Tongue (tissue), 2 donors: Measurements from ENCODE around the gene RASSF4. TPM values are rescaled to one million over a fixed set of nuclear protein-coding genes. Genes with fewer than 3 reads are reported as not detected.
A peak's percentile ranks its signal among the peaks of the same experiment; 100 is the strongest.

Source experiments
- DNase-seq: peaks from one replicate; pipeline ENCODE4 v3.0.0-alpha.2; 2015
- total RNA-seq: library from RNA; depleted of rRNA; stranded (reverse); fragments of >200 nt; gene quantifications from one replicate; pipeline ENCODE4 v1.2.3, GENCODE V29; 2014

Gene RASSF4
- total RNA-seq, 1 donor from 2014 or later: 60.9 TPM

GRCh38 chr10:44928462-44928861 lies 31.1 kb upstream of the RASSF4 start:
- DNase-seq: no peak

DNA sequence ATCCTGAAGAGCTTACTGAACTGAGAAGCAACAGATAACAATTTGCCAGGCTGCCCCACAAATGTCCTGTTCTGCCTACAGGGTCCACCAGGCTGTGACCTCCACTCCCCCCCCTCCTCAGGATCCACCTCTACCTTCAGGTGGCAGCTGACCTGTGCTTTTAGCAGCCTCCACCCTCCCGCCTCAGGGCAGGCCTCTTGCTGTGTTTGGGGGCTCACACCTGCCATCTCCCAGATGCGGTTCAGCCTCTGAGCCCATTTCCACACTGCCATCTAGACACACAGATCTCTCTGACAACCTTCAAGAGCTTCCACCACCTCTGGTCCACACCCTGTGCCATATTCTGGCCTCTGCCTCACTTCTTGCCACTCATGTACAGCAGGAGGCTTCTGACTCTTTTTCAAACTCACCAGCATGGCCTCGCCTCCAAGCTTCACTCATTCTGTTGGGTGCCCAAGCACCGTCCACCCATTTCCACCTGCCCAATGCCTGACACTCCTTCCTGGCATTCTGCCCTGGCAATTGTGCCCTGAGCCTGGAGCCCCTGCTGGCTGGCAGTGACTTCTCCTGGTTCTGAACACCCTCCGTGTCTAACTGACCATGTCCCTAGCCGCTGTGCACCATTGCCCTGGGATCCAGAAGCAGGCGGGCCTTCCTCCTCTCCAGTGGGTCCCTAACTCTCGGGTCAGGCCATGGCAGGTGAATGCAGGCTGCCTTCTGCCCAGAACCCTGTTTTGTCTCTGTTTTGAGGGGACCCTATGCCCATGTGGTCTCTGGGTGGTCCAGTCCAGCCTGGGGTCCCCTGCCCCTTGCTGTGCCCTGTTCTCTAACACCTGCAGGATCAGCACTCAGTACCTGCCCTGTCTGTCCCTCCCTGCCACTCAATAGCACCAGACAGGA lies 30.0 kb upstream of the RASSF4 start:
- DNase-seq: no peak

- DNase-seq: no peak
Observed at GRCh38 chr10:44930904-44931620, 28.5 kb upstream of the RASSF4 start.

- DNase-seq: no peak
Observed at GRCh38 chr10:44931621-44932516, 27.7 kb upstream of the RASSF4 start.

DNA sequence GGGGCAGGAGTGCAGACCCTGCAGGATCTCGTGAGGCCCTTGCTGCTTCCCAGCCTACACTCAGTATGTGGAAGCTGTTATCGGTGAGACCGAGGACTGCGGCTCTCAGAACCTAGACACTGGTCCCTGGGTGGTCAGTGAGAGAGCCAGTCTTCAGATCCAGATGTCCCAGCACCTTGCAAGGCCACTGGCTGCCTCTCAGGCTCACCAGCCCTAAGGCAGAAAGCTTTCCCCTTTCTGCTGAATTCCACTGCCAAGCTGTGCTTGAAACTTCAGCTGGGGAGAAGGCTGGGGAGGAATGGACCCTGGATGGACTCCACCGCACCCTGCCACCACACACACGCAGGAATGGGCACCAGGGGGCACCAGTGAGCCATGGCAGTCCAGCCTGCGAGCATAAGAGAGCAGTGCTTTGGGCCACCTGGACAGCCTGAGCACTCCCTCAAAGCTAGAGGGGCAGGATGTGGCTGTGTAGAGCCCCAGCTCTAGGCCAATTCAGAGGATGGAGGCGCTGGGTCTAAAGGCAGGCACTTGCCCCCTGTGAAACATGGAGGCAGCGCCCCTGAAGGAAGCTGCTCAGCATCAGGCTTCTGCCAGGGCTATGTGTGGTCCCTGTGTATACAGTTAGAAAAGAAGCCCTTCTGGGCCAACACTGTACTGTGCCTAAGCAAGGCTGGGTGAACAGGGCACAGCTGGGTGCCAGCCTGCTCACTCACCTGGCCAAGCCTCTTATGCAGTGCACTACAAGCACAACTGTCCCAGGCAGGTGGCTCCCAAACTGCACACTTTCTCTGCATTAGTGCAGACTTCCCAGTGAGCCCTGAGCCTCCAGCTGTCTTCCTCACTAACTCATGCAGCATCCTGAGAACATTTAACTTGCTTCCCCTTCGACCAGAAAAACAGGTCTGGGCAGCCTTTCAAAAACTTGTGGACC lies 26.8 kb upstream of the RASSF4 start:
- peak; percentile 93 for DNase-seq

DNA sequence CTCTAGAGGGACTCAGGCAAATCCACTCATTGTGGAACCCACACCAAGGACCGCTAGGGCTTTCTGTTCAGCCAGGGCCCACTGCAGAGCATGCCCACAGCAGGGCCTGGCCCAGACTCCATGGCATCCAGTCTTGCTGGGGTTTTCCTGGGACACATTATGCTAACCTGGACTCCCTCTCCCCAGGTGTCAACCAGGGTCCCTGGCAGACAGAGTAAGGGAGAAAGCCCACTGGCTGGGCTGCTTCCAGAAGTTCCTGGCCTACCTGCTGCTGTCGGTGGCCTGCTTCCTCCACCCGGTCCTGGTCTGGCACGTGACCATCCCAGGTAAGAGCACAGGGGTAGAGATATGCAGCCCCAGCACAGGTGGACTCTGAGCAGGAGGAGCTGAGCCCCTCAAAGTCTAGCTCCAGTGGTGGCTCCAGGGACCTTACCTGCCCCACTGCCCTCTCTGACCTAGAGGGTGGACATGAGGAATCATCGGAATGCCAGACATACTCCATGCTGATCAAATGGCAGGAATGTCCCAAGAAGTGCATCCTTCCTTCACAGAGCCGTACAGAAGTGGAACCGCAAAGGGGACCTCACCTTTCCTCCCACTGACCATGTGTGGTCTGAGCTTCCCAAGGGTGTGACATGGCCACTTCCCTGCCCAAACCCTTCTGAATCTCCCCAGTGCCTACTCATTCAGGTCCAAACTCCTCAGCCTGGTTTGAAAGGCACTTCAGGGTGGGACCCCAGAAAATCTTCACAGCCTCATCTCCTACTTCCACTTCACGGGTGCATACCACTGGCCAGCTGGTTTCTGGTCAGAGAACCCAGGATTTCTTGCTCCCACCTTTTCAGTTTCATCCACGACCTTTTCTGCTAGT lies 25.9 kb upstream of the RASSF4 start:
- DNase-seq: no peak

- DNase-seq: no peak
Observed at GRCh38 chr10:44934416-44935200, 25.0 kb upstream of the RASSF4 start.

DNA sequence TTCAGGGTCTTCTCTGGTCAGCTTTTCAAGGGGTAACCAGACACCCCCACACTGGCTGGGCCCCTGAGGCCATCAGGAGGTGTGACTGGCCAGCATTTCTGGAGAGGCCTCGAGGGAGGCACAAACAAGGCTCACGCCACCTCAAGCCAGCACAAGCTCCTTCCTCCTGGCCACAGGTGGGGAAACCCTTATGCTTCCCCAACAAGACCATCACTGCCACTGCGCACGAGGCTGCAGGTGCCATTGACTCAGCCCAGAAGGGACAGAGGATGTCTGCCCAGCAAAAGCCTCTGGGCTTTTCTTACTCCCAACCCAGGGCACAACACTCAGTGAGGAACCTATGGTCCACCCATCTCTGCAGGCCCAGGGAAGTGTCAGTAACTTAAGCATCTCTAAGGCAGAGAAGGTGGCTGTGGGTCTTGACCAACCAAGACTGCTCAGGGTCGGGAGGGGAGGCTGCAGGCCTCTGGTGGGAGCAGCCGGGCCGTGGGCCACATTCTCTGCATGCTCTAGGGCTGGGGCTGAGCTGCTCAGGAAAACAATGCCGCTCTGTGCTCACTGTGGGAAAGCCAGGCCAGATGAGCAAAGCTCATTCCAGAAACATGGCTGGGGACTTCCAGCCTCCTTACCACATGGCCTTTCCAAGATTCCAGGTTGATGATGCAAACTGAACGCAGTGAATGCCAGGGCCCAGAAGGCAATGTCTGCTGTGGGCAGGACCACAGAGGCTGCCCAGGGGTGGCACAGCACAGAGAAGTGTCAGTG lies 24.2 kb upstream of the RASSF4 start:
- peak; percentile 89 for DNase-seq

DNA sequence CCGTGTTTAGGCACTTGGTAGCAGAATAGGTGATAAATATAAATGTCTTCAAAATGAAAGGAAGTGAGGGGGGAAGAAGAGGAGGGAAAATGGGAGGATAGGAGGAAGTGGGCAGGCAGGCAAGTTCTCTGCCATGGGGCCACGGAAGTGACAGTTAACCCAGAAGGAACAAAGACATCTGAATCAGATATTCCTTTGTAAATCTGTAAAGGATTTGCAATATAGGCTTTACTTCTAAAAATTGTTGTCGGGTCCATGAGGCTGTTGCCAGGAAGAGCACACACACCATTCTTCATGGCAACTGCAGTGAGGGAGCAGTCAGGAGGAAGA lies 23.7 kb upstream of the RASSF4 start:
- DNase-seq: no peak

GRCh38 chr10:44936314-44936975 lies 23.2 kb upstream of the RASSF4 start:
- no peak for DNase-seq

DNA sequence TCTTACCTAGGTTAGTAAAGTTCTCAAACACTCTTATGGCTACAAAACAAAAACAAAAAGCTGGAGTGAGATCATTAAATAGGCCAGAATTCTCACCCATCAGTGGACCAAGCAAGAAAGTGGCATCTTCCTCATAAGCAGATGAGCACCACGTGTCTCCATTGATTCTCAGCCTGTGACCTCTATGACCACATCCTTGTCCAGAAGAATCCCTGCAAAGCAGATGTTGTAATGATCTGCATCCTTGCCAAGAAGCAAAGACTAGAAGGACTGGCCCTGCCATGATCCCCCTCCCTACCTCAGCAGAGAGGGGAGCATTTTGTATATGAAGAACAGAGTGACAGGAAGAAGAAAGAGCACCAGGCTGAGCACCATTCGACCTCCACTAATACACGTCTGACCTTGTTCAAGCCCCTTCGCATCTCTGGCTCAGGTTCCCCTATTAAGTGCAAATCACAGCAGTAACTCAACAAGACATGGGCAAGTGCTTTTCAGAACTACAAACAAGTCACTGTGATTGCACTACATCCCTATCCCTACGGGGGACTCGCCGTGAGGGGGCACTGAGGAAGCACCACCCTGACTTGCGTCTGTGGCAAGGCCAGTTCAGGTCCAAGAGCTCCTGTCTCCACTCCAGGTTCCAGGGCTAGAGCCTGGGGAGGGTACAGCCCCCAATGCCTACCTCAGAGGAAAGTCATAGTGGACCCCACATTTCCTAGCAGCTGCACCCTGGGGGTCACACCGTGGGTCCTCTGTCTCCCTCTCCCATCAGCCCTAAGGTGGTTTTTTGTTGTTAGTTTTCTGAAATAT lies 22.2 kb upstream of the RASSF4 start:
- no peak for DNase-seq

DNA sequence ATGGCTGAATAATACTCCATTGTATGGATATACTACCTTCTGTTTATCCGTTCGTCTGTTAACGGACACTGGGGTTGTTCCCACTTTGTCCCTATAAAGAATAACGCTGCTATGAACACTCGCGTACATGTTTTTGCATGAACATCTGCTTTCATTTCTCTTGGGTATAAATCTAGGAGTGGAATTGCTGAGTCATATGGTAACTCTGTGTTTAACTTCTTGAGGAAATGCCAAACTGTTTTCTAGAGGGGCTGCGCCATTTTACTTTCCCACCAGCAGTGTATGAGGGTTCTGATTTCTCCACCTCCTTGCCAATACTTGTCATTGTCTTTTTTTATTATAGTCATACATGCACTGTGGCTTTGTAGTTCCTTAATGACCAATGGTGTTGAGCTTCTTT lies 20.6 kb upstream of the RASSF4 start:
- DNase-seq: no peak

- no peak for DNase-seq
Observed at GRCh38 chr10:44939691-44940401, 19.8 kb upstream of the RASSF4 start.

DNA sequence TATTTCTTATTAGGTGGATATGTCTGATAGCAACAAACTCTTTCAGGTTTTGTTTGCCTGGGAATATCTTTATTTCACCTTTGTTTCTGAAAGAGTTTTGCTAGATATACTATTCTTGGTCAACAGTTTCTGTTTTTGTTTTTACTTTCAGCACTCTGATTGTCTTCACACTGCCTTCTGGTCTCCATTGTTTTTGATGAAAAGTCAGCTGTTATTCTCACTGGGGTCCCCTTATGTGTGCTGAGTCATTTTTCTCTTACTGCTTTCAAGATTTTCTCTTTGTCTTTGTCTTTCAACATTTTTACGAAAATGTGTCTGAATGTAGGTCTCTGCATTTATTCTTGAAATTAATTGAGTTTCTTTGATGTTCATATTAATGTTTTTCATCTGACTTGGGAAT lies 15.2 kb upstream of the RASSF4 start:
- no peak for DNase-seq

- no peak for DNase-seq
Observed at GRCh38 chr10:44946205-44946604, 13.4 kb upstream of the RASSF4 start.

DNA sequence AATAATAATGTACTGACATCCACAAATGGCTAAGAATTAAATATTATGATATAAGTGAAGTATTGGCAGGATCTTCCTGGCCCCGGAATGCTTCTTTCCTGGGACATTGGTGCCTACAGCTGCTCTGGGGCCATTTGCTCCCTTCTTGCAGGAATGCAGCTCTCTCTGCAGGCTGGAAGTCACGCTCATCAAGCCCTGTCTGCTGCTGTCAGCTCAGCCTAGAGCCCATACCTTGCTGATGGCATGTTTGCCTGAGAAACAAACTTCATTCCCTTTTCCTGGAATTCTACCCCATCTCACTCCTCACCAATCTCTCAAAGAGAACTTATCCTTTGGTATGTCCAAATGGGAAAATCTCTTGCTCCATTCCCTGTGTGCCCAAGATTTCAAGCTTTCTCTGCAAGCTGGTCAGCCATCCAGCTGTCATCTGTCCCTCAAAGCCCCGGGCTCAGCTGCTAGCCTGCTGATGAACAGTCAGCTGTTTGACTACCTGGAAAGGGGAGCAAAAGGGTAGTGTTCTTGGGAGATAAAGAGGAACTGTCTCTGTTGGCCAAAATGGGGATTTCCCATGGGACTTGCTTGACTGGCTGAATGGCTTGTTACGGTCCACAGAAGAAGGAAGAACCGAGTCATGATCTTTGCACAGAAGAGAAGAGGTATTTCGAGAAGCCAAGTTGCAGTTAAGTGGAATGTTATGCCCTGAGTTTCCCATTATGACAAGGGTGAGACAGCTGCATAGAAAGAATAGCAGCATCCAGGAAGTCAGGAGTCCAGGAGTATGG lies 12.0 kb upstream of the RASSF4 start:
- DNase-seq: peak; percentile 88
